Measurements from ENCODE around the gene PBOV1.

The PBOV1 gene

DNA sequence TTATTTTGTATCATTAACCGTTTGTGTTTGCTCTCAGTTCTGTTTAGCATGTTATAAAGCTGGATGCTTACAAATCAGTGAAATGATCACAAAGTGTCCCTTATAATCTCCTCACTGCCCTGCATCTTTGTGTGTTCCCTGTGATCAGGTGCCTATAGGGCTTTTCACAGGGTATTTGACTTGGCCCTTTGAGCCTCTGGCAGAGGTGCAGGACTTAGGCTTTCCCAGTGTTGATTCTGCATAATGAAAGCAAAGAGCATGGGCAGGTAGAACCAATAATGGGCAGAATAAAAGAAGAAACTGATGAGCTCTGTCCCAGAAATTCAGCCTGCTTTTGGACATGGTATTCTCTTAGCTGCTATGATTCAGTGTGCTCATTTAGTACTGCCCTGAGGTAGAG is 16.9 kb upstream of the PBOV1 start:
- in situ Hi-C loops (cut with HindIII; ENCODE audit: low sequenced_read_pairs) = no loop called here
- no peak for DNase-seq (ENCODE audit: low read depth, low spot score)
- no peak overlapping the region for H3K4me3 ChIP-seq (ENCODE audit: low read depth, low read length)
- TF ChIP-seq, protein P1, sequence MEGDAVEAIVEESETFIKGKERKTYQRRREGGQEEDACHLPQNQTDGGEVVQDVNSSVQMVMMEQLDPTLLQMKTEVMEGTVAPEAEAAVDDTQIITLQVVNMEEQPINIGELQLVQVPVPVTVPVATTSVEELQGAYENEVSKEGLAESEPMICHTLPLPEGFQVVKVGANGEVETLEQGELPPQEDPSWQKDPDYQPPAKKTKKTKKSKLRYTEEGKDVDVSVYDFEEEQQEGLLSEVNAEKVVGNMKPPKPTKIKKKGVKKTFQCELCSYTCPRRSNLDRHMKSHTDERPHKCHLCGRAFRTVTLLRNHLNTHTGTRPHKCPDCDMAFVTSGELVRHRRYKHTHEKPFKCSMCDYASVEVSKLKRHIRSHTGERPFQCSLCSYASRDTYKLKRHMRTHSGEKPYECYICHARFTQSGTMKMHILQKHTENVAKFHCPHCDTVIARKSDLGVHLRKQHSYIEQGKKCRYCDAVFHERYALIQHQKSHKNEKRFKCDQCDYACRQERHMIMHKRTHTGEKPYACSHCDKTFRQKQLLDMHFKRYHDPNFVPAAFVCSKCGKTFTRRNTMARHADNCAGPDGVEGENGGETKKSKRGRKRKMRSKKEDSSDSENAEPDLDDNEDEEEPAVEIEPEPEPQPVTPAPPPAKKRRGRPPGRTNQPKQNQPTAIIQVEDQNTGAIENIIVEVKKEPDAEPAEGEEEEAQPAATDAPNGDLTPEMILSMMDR (IDR thresholded peaks at IDR 0.05; ENCODE audit: low read depth, low read length) = no peak

DNA sequence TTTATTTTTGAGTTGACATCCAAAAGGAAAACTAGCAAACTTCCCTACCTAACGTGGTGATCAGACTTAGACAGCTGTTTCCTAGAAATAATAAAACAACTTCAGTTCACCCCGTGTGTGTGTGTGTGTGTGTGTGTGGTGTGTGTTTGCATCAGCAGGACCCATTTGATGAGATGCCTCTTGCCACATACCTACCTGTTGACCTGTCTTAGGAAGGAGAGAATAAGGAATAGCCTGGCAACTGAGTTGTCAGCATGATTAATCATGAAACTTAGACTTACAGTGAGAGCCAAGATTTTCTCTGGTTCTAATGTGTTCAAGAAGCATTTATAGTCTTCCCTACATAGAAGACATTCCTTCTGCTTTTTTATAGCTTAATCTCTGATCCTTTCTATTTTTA is 16.1 kb upstream of the PBOV1 start:
- in situ Hi-C loops (cut with HindIII; ENCODE audit: low sequenced_read_pairs) = no loop called here
- TF ChIP-seq, protein P1 (IDR thresholded peaks at IDR 0.05; ENCODE audit: low read depth, low read length) = no peak
- DNase-seq (ENCODE audit: low read depth, low spot score) = no peak
- no peak overlapping the region for H3K4me3 ChIP-seq (ENCODE audit: low read depth, low read length)

DNA sequence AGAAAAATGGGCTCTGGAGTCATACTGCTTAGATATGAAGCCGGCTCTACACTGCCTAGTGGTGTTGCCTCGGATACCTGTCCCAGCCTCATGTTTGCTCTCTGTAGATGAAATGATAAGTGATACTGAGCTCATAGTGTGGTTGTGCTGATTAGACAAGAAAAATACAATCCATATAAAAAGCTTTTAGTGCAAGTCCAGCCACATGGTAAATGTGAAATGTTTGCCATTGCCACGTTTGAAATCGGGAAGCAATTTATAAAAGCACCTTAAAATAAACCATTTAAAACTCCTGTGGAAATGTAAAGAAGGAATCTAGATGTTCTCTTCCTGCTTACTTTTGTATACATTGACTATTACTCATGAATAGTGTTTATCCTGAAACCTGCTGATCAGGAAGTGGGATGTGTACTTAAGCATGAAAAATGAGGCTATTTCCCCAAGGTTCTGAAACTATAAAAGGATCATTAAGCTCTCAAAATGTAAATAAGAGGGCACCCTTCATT is 13.1 kb upstream of the PBOV1 start:
- TF ChIP-seq, protein P1 (IDR thresholded peaks at IDR 0.05; ENCODE audit: low read depth, low read length) = no peak
- DNase-seq (ENCODE audit: low read depth, low spot score) = peak; percentile 12
- in situ Hi-C loops (cut with HindIII; ENCODE audit: low sequenced_read_pairs) = no loop called here
- no peak overlapping the region for H3K4me3 ChIP-seq (ENCODE audit: low read depth, low read length)

GRCh38 chr6:138230759-138231380 is 12.6 kb upstream of the PBOV1 start:
- TF ChIP-seq, protein P1 (IDR thresholded peaks at IDR 0.05; ENCODE audit: low read depth, low read length) = no peak
- in situ Hi-C loops (cut with HindIII; ENCODE audit: low sequenced_read_pairs) = no loop called here
- H3K4me3 ChIP-seq (ENCODE audit: low read depth, low read length) = no peak overlapping the region
- no peak for DNase-seq (ENCODE audit: low read depth, low spot score)

GRCh38 chr6:138230221-138230620 is 11.9 kb upstream of the PBOV1 start:
- H3K4me3 ChIP-seq (ENCODE audit: low read depth, low read length) = no peak overlapping the region
- no peak for DNase-seq (ENCODE audit: low read depth, low spot score)
- TF ChIP-seq, protein P1 (IDR thresholded peaks at IDR 0.05; ENCODE audit: low read depth, low read length) = no peak
- in situ Hi-C loops (cut with HindIII; ENCODE audit: low sequenced_read_pairs) = no loop called here

- DNase-seq (ENCODE audit: low read depth, low spot score) = no peak
- in situ Hi-C loops (cut with HindIII; ENCODE audit: low sequenced_read_pairs) = no loop called here
- no peak overlapping the region for H3K4me3 ChIP-seq (ENCODE audit: low read depth, low read length)
- TF ChIP-seq, protein P1 (IDR thresholded peaks at IDR 0.05; ENCODE audit: low read depth, low read length) = no peak
Observed at GRCh38 chr6:138229663-138230179, 11.4 kb upstream of the PBOV1 start.
